MG63 (cell line): ENCODE measurements around the gene TMEM178B. TPM values are rescaled to one million over a fixed set of nuclear protein-coding genes. Genes with fewer than 3 reads are reported as not detected.

Source experiments
- DNase-seq: peaks from one replicate; pipeline ENCODE4 v3.0.0-alpha.2; 2020
- H3K27me3 ChIP-seq: fragments of 250-450 bp; sonication (Bioruptor Pico); 2 replicates; pipeline ENCODE4 v1.5.1; 2020; ENCODE audit warnings: mild to moderate bottlenecking, moderate library complexity
- H3K36me3 ChIP-seq: fragments of 250-450 bp; sonication (Bioruptor Pico); 2 replicates; pipeline ENCODE4 v1.5.1; 2020; ENCODE audit warnings: mild to moderate bottlenecking, moderate library complexity
- H3K4me3 ChIP-seq: fragments of 250-450 bp; sonication (Bioruptor Pico); 2 replicates; pipeline ENCODE4 v1.5.1; 2020; ENCODE audit warnings: mild to moderate bottlenecking, moderate library complexity
- H3K9me3 ChIP-seq: fragments of 250-450 bp; sonication (Bioruptor Pico); 2 replicates; pipeline ENCODE4 v1.5.1; 2020; ENCODE audit warnings: mild to moderate bottlenecking, moderate library complexity
- total RNA-seq: library from RNA; depleted of rRNA; stranded (reverse); fragments of >200 nt; shearing (Covaris generic); gene quantifications from 2 replicates; pipeline ENCODE4 v1.2.3, GENCODE V29; 2014; ENCODE audit warnings: low replicate concordance; rRNA removed

The TMEM178B gene
- total RNA-seq, 1 experiment from 2014 or later: 0.10 TPM

DNA sequence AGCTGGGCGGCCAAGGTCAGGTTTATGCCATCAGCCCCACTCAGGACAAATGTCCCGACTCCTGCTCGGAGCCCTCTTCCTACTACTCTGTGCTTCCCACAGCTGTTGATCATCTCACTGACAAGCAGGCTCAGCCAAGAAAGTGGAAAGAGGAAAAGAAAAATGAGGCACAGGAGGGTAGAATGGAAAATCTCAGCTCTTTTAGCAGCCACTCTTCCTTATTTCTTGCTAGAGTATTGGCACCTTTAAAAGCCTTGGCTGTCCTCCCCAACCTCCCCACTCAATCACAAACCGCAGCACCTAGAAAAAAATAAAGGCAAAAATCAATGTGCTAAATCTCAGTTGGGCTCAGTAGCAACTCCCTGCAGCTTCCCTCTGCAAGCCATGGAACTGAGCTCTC lies 442.1 kb downstream of the TMEM178B start:
- no peaks in the 10 kb centered on the region for H3K36me3 ChIP-seq
- no peaks in the 10 kb centered on the region for H3K27me3 ChIP-seq
- no peak for DNase-seq
- H3K9me3 ChIP-seq: no peaks in the 10 kb centered on the region
- no peak overlapping the region for H3K4me3 ChIP-seq

DNA sequence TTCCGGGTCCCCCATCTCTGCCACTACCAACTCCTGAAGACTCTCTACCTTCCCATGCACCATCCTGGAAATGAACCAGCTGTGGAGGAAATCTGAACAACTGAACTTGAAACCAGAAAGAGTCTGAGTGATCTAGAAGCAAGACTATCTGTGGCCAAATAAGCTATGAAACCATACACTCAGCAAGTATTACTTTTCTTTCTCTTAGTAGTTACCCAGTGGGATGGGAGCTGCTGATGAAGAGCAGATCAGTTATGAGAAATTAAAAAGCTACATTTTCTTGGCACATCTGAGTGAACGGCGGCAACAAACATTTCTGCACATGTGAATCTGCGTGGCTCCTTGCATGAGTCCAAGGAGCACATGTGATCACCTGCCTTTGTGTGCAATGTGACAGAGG lies 445.8 kb downstream of the TMEM178B start:
- H3K27me3 ChIP-seq: no peaks in the 10 kb centered on the region

DNA sequence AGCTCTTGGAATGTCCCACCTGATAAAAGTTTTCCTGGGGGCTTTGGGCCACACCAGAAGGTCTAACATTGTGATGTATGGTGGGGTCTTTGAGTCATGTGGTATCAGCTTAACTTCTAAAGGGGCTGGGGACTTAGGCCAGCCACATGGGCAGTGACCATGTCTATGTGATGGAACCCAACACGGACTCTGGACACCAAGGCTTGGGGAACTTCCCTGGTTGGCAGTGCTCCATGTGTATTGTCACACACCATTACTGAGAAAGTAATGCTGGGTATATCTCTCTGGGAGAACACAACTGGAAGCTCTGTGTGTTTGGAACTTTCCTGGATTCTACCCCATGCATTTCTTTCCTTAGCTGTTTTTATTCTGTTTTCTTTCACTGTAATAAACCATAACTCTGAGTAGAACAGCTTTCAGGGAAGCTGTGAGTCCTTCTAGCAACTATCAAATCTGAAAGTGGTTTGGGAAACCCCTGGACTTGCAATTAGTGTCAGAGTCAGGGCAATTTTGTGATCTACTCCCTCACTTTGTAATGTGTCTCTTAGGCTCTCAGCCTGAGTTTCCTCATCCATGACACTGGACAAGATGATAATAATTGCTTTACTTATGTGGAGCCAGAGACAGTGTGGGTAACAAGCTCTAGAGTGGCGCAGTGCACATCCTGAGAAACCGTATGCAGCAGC lies 448.9 kb downstream of the TMEM178B start:
- no peaks in the 10 kb centered on the region for H3K36me3 ChIP-seq
- no peak overlapping the region for H3K4me3 ChIP-seq
- H3K9me3 ChIP-seq: no peaks in the 10 kb centered on the region
- DNase-seq: no peak
- no peaks in the 10 kb centered on the region for H3K27me3 ChIP-seq

More for the DNA sequence above, 445.8 kb downstream of the TMEM178B start:
- Histone ChIP-seq H3K36me3 (no peaks in the 10 kb centered on the region), H3K9me3 (no peaks in the 10 kb centered on the region), H3K4me3 (no peak overlapping the region)
- no peak for DNase-seq

DNA sequence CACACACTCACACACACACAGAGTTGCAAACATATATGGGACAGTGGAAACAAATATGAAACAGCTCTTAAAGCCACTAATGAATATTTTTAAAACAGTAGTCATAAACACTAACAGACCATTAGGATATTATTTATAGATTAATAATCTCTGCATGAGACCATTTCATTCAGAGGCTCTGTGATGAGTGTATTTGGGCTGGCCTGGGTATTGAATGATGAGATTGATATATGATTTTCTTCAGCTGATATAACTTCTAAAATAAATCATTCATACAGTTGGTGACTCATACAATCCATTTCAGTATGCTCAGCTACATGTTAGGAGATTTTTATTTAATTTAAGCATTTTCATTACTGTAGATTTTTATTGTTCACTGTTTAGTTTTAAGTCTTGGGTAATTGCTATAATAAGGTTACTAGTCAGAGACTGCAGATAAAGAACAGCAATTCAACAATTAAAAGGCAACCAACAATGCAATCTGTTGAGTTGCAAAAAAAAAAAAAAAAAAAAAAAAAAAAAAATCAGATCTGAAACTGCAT lies 452.2 kb downstream of the TMEM178B start:
- DNase-seq: no peak
- Histone ChIP-seq H3K36me3 (no peaks in the 10 kb centered on the region), H3K27me3 (no peaks in the 10 kb centered on the region), H3K4me3 (no peak overlapping the region), H3K9me3 (no peaks in the 10 kb centered on the region)

DNA sequence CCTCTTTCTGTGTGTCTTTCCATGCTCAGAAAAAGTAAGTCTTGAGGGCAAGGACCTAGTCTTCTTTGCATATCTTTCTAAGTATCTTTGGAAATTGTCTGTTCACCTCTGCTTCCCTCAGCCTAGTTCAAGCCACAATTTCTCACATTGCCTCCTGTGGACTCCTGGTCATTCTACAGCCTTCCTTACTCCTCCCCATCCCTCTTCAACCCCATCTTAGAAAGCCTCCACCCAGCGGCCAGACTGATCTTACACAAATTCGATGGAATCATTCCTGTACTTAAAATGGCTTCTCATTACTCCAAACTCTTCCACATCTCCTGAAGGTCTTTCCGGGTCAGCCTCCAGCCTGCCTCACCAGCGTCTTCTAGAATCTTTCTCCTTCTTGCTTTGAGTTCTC lies 453.2 kb downstream of the TMEM178B start:
- Histone ChIP-seq H3K36me3 (no peaks in the 10 kb centered on the region), H3K9me3 (no peaks in the 10 kb centered on the region), H3K27me3 (no peaks in the 10 kb centered on the region), H3K4me3 (no peak overlapping the region)
- DNase-seq: no peak

DNA sequence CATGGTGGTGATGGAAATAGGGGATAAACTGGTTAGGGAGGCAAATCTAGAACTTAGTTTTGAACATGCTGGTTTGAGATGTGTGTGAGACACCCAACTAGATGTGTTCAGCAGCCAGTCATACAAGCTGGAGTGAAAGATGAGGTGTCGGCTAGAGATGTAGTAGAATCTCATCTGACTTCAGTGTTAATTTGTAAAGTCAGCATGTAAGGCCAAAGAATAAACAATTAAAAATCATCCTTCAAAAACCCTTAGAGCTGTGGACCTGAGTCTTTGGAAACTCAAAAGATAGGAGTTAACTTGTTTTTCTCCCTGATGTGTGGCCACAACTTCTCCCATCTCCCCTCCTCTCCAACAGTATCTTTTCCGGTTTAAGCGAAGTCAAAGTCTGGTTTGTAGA lies 454.5 kb downstream of the TMEM178B start:
- DNase-seq: no peak
- H3K36me3 ChIP-seq: no peaks in the 10 kb centered on the region

More for the DNA sequence above, 454.5 kb downstream of the TMEM178B start:
- no peak overlapping the region for H3K4me3 ChIP-seq
- H3K27me3 ChIP-seq: no peaks in the 10 kb centered on the region
- H3K9me3 ChIP-seq: no peaks in the 10 kb centered on the region

Other genes starting within 250 kb of the TMEM178B start
- gene BRAF, start 149.1 kb upstream of the TMEM178B start, total RNA-seq: 4.2 TPM in 2 replicates
- gene MRPS33, start 59.1 kb upstream of the TMEM178B start, total RNA-seq: 15.6 and 49.7 TPM in 2 replicates